Renal cortex interstitium (tissue), 11 donors: ENCODE data around the gene CDK6. TPM values are rescaled to one million over a fixed set of nuclear protein-coding genes. Genes with fewer than 3 reads are reported as not detected.

Source experiments
- DNase-seq, 11 donors: peaks; one replicate each; pipeline ENCODE4 v3.0.0-alpha.2; 2013; ENCODE audit warnings: low read depth in 9 of 11, low spot score in 4 of 11; ENCODE audit errors: extremely low read depth in 1 of 11
- polyA plus RNA-seq, 3 donors: library from polyadenylated mRNA; unstranded; fragments of 120-200 nt; gene quantifications; one replicate each; pipeline ENCODE4 v1.2.1, GENCODE V29; 2013; ENCODE audit not compliant: insufficient read length in 3 of 3

CDK6 gene
- polyA plus RNA-seq, 3 donors = 46.1 to 51.2 (median 46.6) TPM

DNA sequence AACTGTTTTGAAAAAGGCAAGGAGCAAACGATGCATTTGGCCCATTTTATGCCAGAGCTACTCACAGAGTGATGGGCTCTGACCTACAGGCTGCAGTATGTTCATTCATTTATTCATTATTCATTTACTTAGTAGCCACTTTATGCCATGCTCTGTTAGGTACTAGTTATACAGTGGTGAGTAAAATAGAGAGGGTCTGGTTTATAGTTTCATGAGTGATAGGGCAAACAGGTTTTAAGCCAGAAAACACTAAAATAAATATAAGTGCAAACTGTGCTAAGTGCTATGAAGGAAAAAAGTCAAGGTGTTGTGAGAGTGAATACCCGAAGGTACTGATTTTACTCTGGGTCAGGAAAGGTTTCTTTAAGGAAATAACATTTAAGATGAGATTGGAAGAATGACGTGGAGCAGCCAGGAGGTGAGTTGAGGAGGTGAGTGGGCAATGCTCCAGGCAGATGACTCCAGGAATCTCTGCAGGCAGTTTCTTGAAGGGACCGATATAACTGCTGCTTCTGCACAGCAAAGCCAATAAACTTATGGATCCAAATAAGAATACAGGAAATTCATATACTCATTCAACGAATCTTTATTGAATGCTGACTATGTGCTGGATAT is 189.3 kb downstream of the CDK6 start:
- no peak for DNase-seq

DNA sequence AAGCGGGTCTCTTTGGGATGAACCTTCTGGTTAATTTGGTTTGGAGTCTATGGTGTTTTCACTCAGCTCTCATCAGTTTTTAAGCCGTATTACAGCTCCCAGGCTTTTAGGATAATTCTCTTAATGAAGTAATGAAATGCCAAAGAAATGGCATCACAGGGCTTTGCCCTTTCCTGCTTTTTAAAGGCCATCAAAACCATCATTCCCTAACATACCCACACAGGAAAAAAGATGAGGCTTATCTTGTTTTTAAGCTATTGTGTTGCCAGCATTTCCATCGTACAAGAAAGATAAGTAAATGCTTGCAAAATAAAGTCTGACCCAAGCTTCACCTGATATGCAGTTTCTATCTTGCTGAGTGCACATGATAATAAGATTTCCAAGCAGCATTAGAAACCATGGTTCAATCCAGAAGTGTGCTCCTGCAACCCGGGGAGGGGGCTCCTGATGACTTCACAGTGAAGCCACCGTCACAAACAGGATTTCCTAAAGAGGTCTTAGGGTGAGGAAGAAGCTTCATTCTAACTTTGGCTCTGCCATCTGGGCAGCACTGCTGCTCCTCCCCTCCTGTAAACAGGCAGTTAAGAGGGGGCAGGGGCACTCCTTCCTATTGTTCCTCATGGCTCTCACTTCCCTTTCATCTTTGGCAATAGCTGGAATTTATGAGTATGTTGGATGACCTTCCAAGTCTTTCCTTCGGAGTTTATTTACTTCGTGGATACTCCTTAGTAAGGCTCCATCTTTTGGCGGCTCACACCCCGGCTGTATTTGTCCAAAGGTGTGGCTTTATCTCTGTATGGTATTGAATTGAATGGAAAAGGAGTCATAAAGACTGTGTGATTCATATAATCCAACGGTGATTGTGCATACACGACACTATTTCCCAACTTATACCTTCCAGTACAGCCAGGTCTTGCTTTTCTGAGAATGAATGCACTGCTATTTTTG is 191.0 kb downstream of the CDK6 start:
- no peak for DNase-seq

DNA sequence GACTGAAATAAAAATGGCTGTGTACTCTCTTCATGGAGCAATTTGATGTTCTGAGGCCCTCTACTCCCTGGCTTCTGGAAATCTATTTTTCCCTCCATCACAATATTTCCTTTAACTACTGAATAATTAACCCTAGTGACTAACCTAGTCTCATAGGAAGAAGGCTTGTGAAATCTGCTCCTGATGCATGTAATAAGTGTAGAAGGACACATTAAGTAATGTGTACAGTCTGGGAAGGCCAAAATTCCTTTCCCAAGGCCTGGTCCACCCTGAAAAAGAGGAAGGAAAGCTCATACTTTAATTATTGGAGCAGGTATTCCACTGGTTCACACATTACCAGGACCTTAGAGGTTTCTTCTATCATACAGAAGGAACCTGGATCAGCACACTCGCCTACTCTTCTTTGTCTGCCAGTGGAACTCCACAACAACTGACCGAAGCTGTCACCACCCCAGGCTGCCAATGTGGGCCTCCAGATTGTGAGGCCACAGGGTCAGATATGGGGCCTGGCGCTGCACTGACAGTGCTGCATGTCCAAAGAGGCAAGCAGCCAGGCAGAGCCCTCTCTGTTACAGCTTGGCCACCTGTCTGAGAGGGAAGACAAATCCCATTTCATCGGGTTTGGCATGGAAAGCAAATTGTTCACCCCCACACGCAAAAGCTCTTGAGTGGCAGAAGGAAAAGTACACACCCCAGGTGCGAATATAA is 191.8 kb downstream of the CDK6 start:
- no peak for DNase-seq

DNA sequence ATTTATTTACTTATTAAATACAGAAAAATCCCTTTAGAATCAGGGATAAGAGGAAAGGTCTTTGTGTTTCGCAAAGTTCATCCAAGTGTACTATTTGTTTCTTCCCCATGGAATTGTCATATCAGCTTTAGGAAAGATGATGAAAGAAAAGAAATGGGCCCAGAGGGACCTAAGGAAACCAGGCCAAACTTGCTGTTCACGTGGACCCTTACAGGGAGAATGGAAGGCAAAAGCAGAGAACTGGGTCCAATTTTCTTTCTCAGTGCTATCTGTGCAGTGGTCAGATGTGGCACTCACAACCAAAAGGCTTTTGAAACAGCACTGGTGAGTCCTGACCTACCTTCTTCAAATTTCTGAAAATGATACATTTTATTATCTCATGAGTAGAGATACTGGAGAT is 192.6 kb downstream of the CDK6 start:
- DNase-seq = no peak

DNA sequence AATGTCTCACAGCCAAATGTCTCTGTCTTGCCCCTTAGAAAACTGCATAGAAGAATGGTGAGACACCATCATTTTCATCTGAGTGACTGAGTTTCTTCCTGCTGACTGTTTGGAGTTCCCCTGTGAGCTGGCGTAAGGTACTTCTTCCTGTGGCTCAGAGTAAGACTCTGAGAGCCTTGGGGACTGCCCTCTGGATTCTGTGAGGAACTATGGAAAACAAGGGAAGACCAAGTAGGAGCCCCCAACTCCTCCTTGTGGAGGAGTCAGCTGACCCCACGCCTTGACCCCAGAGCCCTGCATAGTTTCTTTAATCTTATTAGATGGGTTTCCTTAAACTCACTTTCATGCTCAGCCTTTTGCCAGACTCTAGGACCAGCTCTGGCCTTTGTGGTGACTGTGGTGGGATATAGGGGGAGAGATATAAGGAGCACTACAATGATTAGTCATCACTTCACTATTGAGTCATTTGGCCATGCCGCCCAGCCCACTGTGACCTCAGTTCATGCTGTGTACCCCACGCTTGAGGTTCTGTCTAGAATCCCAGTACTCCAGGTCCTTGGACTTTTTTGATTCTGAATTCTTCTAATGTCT is 194.4 kb downstream of the CDK6 start:
- DNase-seq = no peak

DNA sequence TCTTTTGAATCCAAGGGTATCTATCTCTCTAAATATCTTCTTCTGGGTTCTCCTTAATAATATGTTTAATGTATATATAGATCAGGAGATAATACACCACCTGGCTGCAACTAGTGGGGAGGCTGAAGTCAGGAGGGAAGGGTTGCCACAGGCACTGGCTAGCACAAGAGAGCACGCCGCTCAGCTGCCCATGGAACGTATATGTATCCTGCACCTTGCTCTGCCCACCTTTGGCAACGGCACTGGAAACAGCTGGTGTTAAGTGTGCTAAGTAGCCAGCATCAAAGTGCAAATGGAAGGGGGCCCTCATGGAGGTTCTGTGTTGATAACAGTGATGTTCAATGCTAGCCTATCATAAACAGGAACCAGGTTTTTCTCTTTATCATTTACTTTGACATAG is 196.4 kb downstream of the CDK6 start:
- DNase-seq = no peak

DNA sequence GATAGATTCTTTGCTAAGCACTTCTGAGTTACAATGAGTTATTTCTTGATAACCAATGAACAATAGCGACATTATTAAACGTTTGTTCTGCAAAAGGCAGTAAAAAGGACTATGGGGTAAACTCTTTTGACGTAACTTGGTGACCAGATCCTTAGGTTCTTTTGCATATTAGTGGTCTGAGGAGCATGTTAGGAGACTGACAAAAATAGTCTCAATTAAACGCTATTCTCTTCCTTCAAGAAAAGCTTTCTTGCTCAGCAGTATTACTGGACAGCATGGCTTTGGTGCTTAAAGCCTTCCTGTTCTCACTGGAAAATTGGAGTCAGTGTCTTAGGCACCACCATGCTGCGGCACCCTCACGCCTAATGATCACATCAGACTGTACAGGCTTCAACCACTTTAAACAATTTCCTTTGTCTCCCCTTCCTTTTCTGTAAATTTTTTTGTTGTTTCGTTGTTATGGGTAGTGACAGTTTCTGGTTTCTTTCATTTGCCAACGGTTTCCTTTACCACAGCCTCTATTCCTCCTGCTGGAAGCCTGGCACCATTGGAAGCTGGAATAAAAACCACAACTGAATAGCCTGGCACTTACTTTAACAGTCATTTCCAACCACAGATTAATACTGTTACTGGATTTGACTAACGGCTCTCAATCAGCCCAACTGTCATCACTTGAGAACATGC is 197.0 kb downstream of the CDK6 start:
- no peak for DNase-seq

DNA sequence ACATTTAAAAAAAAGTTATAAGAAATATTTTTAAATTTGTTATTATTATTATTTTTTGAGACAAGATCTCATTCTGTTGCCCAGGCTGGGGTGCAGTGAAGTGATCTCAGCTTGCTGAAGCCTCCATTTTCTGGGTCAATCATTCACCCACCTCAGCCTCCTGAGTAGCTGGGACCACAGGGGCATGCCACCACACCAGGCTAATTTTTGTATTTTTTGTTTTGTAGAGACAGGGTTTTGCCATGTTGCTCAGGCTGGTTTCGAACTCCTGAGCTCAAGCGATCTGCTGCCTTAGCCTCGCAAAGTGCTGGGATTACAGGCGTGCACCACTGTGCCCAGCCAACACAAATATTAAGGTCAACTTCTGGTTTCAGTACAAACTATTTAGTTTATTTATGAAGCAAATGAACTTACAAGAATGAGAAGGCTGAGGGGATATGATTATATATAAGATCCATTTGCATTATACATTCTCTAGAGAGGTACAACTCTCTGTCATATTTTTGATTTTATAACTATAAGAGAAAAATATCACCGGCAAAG is 200.3 kb downstream of the CDK6 start:
- no peak for DNase-seq

DNA sequence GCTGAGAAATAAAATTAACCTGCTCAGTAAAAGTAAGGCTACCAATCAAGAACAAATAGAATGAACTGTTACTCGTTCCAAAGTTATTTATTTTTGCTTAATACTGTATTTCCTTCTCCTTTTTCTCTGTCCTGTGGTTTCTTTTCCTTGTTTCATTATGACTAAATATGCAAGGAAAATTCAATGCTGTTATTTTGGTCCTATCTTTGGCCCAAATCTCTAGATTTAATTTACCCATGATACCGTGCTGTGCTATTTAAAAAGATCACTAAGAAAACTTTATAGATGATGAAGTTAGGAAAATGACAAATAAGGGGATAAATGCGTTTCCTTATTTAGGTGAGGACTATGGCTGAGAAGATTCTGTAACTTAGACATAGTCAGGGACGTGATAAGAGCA is 200.8 kb downstream of the CDK6 start:
- DNase-seq = no peak

DNA sequence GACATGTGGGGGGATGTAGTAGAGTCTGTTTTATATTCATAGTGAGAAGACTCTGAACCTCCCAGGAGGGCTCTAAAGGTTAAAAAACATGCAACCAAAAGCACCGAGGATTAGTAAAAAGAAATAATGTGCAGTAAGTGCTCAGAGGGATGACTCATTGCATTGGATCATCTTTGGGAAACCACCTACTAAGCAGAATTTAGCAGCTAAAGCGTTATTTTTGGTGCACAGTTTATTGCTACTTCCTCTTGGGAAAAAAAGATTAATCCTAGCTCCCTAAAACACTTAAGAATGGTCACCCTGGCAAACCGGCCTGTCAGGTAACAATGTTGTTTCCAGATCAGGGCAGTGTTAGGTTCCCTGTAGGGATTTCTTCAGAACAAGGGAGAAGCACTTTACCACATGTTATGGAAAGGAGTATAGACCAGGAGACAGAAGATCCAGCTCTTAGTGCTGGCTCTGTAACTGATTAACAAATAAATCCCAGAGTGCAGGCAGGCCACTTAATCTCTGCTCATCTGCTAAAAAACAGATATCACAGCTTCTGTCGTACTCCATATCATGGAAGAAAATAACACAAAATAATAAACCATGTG is 201.4 kb downstream of the CDK6 start:
- DNase-seq = no peak

DNA sequence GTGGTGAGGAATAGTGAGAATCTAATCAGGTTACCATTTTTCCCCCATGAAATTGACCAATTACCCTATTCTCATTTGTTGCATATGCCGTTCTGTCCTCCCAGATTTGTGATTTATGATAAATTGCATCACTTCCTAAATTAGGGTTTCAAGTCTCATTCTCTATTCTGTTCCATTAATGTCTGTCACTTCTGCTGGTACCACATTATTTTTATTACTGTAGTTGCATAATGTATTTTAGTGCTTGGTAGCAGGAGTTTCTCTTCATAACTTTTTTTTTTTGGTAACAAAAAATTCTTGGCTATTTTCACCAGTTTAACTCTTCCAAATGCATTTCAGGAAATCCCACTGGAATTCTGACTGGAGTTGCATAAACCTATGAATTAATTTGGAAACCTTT is 202.2 kb downstream of the CDK6 start:
- DNase-seq = no peak

DNA sequence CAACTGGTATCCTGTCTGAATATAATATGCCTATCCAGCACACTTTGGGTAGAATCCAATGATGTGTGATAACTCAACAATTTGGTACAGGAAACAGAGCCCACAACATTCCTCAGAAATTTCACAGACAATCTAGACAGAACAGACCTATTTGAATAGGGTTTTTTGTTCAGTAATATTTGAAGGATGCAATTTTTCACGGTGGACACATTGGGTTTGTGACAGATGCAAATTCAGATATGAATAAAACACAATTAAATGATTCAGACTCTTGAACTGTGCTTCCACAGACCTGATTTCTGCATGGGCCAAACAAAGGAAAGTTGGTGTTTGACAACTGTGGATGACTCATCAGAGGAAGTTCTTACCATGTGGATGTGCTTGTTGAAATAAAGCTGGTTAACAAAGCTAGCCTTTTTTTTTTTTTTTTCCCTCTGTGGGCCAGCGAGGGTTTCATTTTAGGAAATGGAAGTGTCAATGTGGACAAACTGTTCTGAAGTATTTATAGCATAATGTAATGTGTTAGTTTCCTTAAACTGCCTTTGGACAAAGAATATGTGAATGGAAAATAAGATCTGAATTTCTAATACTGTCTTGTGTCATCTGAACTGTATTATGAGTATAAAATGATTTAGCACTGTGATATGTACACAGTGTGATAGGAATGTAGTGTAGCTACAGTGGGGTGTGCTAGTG is 203.0 kb downstream of the CDK6 start:
- no peak for DNase-seq

DNA sequence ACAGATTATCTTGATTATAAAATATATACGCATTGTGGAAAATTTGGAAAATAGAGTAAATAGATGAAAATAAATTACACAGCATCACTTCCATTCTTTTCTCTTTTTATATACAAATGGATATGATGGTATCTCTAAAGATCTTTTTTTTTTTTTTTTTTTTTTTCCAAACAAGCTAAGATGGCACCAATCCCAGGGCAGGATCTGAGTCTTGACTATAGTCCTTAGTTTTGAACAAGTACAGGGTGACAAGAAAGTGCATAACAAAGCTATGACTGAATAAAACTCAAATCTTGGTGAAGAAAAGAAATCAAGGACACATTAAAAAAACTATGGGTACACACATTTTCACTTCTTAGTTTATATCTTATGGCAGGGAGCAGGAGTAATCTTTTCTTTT is 203.6 kb downstream of the CDK6 start:
- no peak for DNase-seq

DNA sequence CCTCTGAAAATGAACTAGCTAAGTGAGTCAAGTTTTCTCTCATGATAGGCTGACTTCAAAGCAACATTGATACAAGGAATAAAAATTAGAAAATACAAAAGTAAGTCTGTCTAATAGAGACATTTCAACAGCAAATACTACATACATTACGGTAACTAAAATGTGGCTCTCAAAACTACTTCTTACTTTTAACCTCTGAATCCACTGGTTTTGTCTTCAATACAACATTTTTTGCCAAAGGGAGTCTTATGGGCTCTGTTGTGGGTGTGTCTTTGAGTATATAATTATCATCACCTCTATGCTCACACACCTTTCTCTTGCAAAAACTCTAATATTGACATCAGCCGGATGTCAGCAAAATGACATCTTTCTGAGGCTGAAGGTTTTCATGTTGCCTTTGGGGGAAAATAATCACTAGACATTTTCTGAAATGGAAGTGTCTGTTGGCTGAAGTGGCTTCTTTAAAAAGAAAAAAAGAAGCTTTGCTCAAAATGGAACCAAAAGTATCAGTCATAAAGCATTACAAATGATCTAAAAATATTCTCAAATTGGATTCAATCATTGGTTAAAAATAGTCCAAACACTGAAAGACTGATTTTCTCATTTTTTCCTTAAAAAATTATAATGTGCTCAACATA is 204.4 kb downstream of the CDK6 start:
- no peak for DNase-seq

DNA sequence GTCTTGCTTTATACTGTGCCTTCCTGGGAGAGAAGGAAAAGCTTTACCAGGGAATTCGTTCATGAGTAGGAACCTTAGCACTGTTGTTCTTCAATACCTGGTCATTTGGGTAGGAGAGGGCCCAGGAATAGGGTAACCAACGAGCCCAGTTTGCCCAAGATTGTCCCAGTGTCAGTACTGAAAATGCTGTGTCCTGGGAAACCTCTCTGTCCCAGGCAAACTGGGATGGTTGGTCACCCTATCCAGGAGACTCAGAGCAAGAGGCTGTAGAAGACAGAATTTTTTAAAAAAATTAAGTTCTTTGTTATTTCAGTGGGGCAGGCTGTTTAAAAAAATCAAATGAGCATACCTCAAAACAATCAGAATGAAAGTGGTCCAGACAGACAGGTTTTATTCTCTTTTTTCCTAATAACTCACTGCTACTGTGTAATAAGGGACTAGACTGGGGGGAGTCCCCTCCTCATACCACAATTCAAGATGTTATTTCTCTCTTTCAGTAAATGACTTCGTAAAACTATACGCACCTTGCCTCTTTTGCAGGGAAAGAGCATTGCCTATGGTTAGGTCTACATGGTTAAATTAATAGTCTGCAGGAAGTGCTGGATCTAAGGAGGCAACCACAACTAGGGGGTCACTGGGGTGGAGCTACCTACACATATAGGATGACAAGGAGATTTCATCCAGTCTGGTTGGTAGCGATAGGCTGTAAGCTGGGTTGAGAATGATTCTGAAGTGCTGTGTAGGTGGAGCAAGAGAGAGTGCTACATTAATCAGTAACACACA is 205.1 kb downstream of the CDK6 start:
- DNase-seq = no peak

DNA sequence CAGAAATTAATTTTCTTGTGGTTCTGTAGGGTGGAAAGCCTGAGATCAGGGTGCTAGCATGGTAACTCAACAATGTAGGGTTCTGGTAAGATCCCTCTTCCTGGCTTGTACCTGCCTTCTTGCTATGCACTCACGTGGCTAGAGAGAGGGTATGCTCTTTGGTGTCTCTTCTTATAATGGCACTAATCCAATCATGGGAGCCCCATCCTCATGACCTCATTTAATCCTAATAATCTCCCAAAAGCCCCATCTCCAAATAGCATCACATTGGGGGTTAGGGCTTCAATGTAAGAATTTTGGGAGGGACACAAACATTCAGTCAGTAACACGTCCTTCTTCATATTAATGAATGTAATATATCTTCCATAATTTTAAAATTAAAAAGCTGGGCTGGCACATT is 206.6 kb downstream of the CDK6 start:
- no peak for DNase-seq

DNA sequence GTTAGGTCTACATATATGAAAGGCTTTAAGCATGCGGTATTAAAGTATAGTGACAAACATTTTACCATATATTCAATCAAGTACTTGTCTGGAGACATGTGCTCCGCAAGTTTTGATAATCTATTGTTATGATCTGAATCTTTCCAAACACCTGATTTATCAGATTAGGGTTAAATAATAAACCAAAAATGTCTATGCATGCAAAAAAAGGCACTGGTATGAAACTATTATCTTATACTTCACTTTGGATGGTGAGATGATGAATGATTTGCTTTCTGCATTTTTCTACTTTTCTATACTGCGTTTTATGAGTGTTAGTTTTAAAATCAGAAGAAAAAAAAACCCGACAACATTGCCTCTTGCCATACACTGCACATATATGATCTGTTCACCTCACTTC is 208.4 kb downstream of the CDK6 start:
- no peak for DNase-seq
